K562 (cell line): Measurements from ENCODE around the gene CZIB. TPM values are rescaled to one million over a fixed set of nuclear protein-coding genes. Genes with fewer than 3 reads are reported as not detected.

Experiments used
- CBX2 ChIP-seq: fragments of 200-600 bp; sonication (generic); IDR thresholded peaks from one replicate; pipeline ENCODE4 v1.6.1; 2012; ENCODE audit warnings: mild to moderate bottlenecking, low read length, inconsistent platforms; ENCODE audit not compliant: insufficient read depth, poor library complexity, severe bottlenecking
- SMC3 ChIP-seq: conservative IDR thresholded peaks from 2 replicates; pipeline ENCODE4 v1.6.1; 2011; ENCODE audit warnings: low read depth, low read length, improper control_type of control experiment; ENCODE audit not compliant: insufficient read depth
- TAL1 ChIP-seq: fragments of 450-650 bp; IDR thresholded peaks from 2 replicates; pipeline ENCODE4 v1.6.1; 2016; ENCODE audit warnings: mild to moderate bottlenecking
- ZNF785 ChIP-seq: fragments of 250-450 bp; sonication (Bioruptor Pico); IDR thresholded peaks from 2 replicates; pipeline ENCODE4 v1.4.0; 2020; ENCODE audit warnings: mild to moderate bottlenecking
- polyA plus RNA-seq, 8 experiments: library from polyadenylated mRNA; depleted of rRNA in 4 of 8; stranded (reverse) in 5 of 8; unstranded in 3 of 8; fragments of >200 nt; fragmentation: Nextera tagmentation in 2 of 8; fragmentation: Illumina TruSeq in 1 of 8; extraction: Ambion mirVana in 2 of 8; extraction: Trizol in 1 of 8; gene quantifications; 2 replicates each; pipeline versions ENCODE4 v1.2.1 to v1.2.3, GENCODE V29; 2011 to 2014; ENCODE audit warnings: inconsistent platforms in 1 of 8, missing spikeins in 1 of 8
- total RNA-seq, 7 experiments: library from RNA; depleted of rRNA in 6 of 7; stranded (reverse); fragments of >200 nt in 6 of 7; fragmentation: Illumina TruSeq in 2 of 7; extraction: Trizol in 2 of 7; gene quantifications; 2 replicates each; pipeline versions ENCODE4 v1.2.1 to v1.2.3, GENCODE V29; 2011 to 2021; ENCODE audit warnings: low replicate concordance in 1 of 7
- TF ChIP-seq, protein P1 (sequence below): fragments of 200-600 bp; sonication (generic); IDR thresholded peaks from one replicate; pipeline ENCODE4 v1.6.1; 2012; ENCODE audit warnings: mild to moderate bottlenecking, low read depth, low read length, inconsistent platforms

Gene CZIB
- total and polyA plus RNA-seq, 9 of the 15 experiments (the other 6 are each of a cell fraction or from before 2014, with no cell fraction given): 52.6 to 111 (median 80.0) TPM

DNA sequence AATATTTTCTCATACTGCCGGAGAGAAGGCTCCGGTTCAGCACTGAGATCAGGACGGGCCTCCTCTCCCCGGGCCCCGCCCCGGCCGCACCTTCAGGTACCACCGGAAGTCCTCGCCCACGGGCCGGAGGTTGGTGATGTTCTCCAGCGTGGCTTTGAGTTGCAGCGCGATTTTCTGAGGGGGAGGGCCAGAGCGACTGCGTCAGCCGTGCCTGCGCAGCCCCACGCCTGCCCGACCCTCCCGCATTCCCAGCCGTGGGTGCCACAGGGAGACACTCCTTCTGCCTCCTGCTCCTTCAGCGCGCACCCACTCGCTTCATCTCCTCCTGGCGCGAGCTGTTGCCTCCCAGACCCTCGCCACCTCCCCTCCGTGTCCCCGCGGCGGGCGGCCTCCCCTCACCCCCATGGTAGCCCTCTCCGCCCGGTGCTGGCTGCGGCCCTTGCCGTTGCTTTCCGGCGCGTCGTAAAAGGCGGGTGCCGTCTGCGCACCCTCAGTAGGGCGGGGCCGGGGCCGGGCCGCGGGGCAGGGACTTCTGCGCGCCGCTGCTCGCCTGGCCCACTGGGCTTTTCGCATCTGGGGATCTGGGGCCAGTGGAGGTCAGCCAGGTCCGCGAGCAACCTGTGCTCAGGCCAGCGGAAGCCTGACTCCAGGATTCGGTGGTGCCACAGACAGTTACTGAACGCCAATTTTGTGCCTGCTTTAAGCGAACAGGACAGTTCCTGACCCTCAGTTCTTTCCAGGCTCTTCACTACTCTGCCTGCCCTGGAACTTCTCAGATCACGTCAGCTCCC lies at the start of gene CZIB (continued):
- TF ChIP-seq, protein P1, sequence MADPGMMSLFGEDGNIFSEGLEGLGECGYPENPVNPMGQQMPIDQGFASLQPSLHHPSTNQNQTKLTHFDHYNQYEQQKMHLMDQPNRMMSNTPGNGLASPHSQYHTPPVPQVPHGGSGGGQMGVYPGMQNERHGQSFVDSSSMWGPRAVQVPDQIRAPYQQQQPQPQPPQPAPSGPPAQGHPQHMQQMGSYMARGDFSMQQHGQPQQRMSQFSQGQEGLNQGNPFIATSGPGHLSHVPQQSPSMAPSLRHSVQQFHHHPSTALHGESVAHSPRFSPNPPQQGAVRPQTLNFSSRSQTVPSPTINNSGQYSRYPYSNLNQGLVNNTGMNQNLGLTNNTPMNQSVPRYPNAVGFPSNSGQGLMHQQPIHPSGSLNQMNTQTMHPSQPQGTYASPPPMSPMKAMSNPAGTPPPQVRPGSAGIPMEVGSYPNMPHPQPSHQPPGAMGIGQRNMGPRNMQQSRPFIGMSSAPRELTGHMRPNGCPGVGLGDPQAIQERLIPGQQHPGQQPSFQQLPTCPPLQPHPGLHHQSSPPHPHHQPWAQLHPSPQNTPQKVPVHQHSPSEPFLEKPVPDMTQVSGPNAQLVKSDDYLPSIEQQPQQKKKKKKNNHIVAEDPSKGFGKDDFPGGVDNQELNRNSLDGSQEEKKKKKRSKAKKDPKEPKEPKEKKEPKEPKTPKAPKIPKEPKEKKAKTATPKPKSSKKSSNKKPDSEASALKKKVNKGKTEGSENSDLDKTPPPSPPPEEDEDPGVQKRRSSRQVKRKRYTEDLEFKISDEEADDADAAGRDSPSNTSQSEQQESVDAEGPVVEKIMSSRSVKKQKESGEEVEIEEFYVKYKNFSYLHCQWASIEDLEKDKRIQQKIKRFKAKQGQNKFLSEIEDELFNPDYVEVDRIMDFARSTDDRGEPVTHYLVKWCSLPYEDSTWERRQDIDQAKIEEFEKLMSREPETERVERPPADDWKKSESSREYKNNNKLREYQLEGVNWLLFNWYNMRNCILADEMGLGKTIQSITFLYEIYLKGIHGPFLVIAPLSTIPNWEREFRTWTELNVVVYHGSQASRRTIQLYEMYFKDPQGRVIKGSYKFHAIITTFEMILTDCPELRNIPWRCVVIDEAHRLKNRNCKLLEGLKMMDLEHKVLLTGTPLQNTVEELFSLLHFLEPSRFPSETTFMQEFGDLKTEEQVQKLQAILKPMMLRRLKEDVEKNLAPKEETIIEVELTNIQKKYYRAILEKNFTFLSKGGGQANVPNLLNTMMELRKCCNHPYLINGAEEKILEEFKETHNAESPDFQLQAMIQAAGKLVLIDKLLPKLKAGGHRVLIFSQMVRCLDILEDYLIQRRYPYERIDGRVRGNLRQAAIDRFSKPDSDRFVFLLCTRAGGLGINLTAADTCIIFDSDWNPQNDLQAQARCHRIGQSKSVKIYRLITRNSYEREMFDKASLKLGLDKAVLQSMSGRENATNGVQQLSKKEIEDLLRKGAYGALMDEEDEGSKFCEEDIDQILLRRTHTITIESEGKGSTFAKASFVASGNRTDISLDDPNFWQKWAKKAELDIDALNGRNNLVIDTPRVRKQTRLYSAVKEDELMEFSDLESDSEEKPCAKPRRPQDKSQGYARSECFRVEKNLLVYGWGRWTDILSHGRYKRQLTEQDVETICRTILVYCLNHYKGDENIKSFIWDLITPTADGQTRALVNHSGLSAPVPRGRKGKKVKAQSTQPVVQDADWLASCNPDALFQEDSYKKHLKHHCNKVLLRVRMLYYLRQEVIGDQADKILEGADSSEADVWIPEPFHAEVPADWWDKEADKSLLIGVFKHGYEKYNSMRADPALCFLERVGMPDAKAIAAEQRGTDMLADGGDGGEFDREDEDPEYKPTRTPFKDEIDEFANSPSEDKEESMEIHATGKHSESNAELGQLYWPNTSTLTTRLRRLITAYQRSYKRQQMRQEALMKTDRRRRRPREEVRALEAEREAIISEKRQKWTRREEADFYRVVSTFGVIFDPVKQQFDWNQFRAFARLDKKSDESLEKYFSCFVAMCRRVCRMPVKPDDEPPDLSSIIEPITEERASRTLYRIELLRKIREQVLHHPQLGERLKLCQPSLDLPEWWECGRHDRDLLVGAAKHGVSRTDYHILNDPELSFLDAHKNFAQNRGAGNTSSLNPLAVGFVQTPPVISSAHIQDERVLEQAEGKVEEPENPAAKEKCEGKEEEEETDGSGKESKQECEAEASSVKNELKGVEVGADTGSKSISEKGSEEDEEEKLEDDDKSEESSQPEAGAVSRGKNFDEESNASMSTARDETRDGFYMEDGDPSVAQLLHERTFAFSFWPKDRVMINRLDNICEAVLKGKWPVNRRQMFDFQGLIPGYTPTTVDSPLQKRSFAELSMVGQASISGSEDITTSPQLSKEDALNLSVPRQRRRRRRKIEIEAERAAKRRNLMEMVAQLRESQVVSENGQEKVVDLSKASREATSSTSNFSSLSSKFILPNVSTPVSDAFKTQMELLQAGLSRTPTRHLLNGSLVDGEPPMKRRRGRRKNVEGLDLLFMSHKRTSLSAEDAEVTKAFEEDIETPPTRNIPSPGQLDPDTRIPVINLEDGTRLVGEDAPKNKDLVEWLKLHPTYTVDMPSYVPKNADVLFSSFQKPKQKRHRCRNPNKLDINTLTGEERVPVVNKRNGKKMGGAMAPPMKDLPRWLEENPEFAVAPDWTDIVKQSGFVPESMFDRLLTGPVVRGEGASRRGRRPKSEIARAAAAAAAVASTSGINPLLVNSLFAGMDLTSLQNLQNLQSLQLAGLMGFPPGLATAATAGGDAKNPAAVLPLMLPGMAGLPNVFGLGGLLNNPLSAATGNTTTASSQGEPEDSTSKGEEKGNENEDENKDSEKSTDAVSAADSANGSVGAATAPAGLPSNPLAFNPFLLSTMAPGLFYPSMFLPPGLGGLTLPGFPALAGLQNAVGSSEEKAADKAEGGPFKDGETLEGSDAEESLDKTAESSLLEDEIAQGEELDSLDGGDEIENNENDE: no peak
- TF ChIP-seq TAL1 (no peak), ZNF785 (CRISPR knock-in tag) (no peak), CBX2 (no peak), SMC3 (no peak)
